HG03460 (cell line): ENCODE data around the gene ASTN2.

Experiments used
- ATAC-seq: cut with Tn5 transposase; IDR thresholded peaks from one replicate; pipeline ENCODE4 v1.9.1; 2021; ENCODE audit not compliant: unreplicated experiment

ASTN2 gene

DNA sequence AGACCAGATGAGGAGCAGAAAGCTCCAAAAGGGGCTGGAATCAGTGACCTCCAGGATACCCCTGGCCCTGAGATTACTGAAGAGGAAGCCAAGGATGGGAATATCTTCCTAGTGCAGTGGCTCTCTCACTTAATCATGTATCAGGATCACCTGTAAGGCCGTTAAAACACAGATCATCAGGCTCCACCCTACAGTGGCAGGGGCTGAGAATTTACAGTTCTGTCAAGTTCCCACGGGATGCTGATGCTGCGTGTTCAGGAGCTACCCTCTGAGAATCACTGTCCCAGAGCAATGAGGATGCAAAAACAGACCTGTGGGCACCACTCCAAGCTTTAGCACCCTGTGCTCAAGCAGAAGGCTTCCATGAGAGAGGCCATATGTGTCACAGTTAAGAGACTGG, 291.9 kb downstream of the ASTN2 start:
- no peak for ATAC-seq

DNA sequence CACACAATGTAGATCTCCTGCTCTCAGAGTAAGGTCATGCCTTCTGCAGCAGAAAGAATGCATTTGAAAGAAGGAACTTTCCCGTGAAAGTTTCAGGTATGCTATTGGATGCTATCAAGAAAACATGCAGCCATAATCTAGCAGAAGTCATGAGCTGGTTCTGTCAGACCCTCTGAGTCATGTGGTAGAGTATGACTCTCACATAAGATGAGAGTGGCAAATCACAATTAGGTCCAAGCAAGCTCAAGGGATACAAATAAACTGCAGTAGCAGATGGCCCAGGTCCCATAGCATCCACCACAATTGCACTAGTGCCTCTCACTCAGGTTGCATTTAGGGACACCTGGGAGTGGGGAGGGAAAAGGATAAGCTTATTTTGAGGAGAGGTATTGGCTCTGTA, 292.8 kb downstream of the ASTN2 start:
- ATAC-seq: no peak

DNA sequence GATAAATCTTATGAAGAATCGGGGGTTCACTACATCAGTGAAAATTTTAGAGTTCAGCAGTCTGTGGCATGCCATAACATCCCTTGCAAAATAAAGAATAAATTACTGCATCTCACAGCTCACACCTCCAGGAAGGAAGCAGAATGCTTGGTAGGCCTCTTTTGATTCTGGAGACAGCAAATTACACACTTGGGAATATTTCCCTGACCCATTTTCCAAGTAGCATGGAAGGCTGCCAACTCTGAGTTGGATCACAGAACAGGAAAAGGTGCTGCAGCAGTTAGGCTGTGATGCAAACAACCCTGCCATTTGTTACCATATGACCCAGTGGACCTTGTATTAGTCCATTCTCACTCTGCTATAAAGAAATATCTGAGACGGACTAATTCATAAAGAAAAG, 293.5 kb downstream of the ASTN2 start:
- no peak for ATAC-seq

DNA sequence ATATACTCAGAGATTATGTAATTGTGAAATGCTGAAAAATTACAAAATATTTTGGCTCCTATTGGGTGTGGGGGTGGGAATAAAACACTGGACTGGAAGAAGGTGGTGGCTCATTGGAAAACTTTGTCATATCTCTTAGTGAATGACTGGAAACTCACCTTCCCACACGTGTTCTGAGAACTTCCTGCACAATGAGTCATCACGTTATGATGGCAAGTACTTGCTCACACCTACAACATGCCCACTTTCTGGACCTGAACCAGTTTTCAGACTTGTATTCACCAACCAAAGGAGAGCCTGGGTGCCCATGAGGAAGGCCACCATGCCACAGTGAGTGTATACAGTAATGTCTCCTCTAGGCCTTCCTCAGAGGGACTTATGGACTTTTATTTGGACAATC, 294.8 kb downstream of the ASTN2 start:
- no peak for ATAC-seq

DNA sequence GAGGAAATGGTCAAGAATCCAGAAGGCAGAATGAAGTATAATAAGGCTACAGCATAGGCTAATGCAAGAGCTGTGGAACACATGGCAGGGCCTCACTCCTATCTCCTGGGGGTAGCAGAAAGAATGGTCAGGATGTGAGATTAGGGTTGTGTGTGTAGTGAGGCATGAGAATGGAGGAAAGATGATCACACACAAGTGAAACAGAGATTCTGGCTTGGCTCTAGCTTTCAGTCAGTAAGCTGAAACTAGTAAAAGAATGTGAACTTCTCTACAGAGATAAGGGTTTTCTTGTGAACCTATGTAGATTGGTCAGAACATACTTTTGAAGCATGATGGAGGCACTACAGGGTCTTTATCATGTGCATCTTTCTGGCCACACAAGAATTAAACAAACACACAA, 298.8 kb downstream of the ASTN2 start:
- ATAC-seq: no peak

DNA sequence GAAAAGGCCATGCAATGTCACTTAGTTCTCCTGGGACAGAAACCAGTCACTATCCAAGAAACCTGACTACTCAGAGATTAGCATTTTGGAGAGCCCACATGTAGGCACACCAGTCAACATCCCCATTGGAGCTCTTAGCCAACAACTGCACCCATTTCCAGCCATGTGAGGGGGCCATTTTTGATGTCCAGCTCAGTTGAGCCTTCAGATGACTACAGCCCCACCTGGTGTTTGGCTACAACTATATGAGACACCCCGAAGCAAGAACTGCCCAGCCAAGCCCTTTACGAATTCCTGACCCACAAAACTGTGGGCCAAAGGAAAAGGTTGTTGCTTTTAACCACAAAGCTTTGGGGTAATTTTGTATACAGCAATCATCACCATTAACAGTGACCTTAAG, 300.1 kb downstream of the ASTN2 start:
- ATAC-seq: no peak

DNA sequence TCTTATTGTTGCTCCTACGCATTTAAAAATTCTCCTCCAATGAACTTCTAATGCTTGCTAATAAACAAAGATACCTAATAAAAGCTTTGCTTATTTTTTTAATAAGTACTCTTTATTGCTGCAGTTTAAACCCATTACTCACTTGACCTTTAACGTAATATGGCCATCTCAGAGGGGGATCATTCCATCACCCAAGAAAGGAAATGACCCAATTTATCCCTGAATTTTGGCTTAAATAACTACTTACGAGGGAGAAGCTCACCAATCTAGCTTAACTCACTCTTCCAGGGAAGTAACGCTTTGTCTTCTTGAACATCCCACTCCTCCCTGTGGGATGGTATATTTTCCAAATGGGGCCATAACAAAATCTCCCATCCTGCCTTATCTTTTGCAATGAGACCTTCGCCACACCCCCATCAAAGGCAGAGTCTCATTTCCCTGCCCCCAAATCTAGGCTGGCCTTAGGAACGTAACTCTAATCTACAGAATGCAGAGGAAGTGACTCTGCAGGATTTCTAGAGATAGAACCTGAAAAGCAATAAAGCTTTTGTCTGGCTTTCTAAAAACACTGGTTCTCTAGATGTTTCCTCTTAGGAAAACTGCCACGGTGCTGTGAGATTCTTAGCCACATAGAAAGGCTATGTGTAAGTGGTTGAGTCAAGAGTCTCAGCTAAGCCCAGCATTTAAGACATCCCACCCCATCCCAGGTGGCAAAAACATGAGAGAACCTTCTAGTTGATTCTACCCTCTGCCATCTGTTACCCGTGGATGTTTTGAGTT, 310.0 kb downstream of the ASTN2 start:
- no peak for ATAC-seq

DNA sequence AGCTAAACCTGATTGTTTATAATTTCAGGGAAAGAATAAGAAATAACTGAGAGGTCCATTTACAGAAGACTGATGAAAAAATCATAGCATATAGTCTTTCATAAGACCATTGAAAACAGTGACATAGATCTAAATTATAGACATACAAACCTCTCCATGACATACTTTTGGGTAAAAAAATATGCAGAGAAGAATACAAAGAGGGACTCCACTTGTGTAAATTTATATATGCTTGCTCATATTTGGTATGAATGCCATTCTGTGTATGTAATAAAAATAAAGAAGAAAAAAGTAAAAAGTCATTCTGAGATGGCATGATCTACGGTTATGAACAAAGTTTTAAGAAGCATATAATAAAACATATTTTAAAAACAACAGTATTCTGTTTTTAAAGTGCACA, 310.7 kb downstream of the ASTN2 start:
- ATAC-seq: no peak

DNA sequence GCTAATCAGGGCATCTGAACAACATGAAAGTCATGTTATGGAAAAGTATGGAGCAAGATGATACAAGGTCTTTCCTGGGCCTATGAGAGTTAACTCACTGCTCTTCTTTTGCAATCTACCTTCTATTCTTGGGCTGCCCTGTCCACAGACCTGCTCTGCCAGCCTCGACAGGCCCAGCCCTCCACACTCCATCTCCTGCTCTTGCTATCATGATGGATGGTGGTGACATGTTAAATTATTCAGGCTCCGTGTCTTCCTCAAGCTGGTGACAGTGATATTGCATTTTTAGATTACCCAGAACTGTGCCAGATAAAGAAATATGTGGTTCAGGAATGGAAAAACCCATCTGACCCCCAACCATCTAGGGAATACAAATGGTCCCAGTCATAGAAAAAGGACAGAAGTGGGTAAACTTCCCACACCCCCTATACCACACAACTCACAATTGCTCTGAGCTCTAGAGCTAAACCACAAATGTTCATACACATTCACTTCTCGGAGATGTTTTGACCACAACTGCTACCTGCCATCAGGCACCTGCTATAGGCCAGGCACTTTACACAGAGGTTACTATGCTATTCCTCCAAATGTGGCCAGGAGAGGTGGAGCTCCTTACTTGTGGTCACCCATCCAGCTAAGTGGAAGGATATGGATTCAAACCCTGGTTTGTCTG, 311.3 kb downstream of the ASTN2 start:
- ATAC-seq: no peak

DNA sequence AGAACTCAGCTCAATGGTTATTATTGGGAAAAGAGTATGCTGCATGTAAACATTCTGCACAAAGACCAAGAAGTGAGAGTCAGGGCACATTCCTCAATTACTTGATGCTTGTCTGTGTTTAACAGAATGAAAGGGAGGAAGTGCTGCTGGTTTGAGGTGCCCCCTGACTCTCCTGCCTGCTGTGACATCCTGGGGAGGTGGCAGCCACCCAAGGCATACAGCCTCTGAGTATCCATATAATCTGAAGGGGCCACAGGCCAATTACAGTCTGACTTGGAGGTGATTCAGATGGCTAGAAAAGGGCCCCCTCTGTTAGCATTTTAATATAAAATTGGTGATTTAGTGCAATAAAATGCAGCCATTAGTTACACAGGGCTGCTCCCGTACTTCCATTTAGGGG, 313.8 kb downstream of the ASTN2 start:
- no peak for ATAC-seq

DNA sequence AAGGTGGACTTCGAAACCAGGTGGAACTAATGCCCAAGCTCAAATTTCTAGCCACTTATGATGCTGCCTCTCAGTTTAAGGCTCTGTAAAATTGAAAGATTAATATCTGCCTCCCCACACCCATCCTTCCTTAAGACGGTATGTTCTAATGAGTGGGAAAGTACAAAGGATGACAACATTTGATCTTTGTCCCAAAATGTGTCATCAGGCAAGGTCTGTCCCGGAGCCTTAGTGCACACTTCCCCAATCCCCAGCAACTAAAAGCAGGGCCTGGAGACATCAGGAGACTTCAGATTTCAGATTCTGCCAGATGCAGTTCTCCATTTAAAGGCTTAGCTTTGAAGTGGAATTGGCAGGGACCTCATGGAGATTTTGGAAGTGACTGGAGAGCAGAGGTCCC, 316.5 kb downstream of the ASTN2 start:
- no peak for ATAC-seq

DNA sequence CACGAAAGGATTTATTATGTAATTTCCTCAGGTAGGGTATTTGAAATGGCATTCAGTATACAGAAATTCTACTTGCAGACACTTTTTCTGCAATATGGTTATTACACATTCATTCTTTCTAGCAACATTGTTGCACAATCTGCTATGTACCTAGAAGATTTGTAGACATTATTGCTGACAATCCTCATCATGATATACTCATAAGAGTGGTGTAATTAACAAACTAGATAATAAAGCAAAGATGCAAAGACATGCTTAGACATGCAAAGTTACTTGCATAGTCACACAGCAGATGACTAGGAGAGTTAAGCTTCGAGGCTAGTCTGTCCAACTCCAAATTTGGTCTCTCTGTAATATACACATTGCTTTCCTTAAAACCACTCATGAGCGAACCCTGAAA, 317.1 kb downstream of the ASTN2 start:
- no peak for ATAC-seq

DNA sequence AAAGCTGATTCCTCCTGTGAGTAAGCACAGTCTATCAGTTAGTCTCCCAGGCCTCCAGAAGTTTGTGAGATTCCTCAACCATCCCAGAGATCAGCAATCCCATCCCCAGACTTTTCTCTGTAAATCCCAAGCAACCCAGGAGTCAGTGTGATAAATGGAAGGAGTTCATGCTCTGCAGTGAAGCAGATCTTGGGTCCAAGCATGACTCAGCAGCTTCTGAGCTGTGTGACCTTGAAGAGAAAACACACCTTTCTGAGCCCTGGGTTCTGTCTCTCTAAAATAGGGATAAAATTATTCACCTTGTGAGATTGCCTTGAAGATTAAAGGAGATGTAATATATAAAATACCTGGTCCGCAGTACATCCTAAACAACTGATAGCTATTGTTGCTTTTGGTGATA, 318.7 kb downstream of the ASTN2 start:
- ATAC-seq: no peak

DNA sequence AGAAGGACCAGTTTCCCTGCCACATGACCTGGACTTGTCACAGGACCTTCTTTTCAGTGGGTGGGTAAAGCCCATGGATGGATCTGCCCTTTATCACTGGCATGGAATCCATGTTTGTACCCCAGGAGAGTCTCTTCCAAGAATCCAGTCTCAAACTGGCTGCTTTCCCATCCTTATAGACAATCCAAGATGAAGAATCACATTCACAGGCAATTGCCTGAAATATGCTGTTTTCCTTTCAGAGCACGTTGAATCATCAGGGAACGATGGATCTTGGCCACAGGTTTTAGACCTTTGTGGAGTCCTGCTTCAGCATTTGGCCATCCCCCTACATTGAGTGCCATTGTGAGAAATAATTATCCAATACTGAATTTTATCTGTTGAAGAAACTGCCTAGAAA, 319.8 kb downstream of the ASTN2 start:
- no peak for ATAC-seq

DNA sequence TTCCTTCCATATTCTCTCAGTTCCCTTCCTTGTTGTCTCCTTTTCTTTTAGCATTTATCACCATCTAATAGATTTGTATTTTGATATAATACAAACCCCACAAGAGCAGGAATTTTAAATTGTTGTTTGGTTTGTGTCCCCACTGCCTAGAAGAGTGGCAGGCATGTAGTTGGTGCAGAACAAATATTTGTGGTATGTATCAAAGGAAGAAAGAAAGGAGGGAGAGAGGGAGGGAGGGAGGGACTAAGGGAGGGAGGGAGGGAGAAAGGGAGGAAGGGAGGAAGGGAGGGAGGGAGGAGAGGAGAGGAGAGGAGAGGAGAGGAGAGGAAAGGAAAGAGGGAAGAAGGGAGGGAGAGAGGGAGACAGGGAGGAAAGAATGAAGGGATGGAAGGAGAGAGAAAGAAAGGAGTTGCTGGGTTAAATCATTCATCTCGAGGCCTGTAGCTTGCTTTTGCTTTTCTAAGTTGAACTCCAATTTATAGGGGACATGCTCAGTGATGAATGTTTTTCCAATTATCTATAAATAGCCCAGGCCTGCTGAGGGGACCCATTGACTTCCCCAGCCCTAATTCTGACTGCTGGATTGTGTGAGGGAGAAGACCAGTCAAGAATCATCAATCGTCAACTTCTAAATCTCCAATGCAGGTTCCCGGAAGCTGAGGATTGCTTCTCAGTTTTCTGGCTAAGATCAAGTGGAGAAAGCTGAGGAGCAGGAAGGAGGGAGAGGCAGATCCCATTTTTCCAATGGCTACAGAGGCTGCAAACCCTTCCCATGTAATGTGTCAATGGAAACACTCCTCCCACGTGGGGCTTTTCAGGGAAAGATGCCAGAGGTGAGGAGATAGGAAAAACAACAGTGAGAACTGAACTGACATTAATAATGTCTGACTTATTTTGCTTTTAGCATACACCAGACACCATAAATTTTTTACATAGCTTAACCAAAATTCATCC, 320.7 kb downstream of the ASTN2 start:
- no peak for ATAC-seq

DNA sequence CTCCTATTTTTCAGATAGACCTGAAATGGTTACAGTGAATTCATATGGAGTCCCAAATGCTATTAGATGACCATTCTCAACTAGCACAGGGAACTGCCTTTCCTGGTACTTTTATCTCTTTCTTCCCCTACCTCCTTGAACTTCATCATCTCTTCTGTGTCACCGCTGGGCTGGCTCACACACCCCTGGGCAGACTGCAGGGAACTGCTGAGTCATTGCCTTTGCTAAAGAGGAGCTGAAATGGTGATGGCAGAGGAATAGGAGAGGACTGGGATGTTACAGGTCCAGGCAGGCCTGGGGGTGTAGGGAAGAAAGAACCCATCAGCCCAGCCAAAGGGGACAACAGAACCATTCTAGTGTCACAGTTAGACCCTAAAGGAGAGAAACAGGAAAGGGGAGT, 322.3 kb downstream of the ASTN2 start:
- ATAC-seq: no peak

DNA sequence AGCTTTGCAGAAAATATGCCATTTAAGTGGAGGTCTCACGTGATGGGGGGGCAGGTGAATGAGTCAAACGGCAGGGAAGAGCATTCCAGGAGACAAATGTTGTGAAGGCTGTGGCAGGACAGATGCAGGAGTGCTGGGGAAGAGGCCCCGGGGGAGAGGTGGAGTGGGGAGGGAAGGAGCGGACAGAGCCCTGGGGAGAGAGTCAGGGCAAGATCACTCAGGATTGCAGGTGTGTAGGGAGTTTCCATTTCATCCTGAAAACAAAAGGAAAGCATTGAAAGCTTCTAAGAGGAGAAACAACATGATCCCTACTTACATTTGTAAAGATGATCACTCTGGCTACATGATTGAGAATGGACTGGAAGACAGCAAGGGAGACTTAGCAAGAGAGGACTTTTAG, 323.3 kb downstream of the ASTN2 start:
- no peak for ATAC-seq

DNA sequence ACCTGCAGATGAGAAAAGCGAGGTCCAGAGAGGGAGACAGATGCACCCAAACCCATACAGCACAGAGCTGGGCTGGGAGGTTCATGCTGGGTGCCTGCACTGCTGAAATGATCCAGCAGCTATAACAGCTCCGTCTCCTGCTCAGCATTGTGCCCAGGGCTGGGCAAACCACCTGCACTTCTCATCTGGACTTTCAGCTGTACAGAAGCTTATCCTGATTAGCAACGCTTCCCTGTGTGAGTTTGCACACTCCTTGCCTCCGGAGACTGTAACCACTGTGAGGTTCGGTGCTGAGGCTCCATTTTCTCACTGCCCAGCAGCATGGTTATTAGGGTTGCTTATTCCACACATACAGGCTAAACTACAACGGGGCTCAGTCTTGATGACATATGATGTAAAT, 326.1 kb downstream of the ASTN2 start:
- no peak for ATAC-seq

DNA sequence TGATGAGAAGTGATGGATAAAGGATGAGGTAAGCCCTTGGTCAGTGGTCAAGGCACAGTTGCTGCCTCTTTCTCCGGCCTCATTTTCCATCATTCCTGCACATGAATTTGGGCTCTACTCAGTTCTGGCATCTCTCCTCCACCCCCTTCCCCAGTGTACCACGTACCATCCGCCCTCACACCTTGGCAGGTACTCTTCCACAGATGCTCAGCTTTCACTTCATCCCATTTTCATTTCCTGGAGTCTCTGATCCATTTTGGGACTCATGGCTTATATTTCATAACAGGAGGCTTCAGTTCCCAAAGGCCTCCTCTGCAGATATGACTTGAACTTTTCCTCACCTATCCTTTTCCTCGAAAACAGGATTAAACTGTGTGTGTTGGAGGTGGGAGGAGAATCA, 326.7 kb downstream of the ASTN2 start:
- no peak for ATAC-seq

DNA sequence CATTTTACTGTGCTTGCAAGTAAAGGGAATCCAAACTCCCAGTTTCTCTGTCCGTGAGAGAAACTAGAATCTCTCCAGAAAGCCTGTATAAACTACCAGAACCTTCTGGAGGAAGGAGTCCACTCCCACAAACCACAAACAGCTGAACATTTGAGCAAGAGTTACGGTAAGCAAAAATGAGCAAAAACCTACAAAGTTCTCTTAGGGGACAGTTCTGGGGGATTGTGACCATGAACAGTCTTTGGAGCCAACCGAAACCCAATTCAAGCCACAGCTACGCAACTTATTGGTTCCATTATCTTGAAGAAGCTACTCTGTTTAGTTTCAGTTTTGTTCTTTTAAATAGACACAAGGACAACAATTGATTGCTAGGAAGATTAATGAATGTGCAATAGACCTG, 330.6 kb downstream of the ASTN2 start:
- ATAC-seq: no peak

DNA sequence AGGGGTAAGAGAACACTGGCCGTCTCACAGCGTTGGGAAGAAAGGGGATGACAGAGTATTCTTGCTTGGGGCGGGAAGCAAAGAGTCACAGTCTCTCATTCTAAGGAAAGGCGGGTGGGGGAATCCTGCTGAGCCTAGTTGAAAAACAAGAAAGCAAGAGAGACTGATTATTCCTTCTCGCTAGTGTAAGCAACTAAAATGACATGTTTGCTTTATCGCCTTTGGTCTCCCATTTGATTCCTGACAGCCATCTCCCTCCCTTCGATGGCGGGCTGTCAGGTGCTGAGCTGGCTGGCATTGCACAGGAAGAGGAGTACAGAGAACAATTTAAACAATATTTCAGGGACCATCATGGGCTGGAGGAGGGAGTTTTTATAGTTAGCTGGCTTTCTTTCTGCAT, 331.3 kb downstream of the ASTN2 start:
- no peak for ATAC-seq
